HG02759 (cell line): ENCODE data around the gene C1GALT1.
"Not testable (repeated sequence)": the region's sequence is repeated elsewhere in the genome, so short reads cannot be mapped to it uniquely, and the experiment has no call there.

ENCODE experiments used
- ATAC-seq: cut with Tn5 transposase; IDR thresholded peaks from one replicate; pipeline ENCODE4 v1.9.1; 2021; ENCODE audit warnings: mild to moderate bottlenecking, moderate library complexity; ENCODE audit not compliant: unreplicated experiment

Gene C1GALT1

DNA sequence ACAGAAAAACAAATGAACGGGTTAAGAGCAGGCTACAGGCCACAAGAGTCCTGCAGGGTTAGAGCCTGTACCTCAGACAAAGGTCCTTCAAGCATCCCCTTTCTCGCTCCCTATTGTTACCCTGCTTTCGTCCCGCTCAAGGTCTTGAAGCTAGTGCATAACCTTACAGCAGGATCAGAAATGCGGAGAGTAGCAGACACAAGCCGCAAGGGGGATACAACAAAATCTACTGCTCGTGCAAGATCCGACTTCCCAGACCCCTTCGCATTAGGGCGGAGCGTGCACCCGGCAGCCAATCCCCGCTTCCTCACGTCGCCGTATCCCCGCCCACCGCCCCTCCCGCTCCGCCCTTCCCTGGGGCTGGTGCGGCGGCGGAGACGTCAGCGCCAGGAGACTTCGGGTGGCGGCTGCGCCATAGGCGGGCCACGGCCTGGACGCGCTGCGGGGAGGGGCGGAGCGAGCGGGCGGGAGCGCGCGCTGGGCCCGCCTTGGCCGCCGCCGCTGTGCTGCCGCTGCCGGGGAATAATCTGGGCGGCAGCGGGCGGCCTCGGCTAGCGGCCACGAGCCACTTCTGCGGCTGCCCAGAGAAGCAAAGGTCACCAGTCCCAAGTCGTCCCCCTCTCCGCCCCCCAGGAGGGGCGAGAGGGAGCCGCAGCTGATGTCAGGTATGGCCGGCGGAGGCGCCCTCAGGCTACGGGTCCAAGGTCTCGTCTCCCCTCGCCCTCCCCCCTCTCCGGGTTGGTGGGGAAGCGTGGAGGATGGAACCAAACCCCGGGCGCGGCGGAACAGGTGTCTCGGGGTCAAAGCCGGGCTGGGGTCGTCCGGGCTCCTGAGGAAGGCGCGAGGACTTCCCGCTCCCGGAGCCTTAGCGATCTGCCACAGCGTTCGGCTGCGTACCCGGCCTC, at the start of gene C1GALT1:
TSS of gene C1GALT1 (plus strand) at position 389 of the 905 bp plus-strand sequence. CDS start 51,776 bp downstream, outside the sequence.
- peak; percentile 86 for ATAC-seq

DNA sequence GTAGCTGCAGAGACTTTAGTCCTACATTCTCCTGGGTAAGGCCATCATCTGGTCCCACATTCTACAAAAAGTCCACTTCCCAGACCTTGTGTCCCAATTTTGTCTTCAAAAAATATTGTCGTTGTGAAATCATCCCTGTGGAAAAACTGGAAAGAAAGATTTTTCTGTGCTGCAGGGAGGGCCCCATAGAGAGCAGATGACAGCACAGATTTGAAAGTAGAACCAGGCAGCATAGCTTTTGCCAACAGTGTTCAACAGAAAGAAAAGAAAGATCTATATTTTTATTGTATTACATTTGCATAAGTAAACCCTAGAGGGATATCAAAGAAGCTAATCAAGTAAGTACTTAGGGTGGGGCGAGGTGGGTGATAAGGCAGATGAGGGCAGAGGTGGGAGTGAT, 48.3 kb upstream of the C1GALT1 start:
- ATAC-seq = no peak

DNA sequence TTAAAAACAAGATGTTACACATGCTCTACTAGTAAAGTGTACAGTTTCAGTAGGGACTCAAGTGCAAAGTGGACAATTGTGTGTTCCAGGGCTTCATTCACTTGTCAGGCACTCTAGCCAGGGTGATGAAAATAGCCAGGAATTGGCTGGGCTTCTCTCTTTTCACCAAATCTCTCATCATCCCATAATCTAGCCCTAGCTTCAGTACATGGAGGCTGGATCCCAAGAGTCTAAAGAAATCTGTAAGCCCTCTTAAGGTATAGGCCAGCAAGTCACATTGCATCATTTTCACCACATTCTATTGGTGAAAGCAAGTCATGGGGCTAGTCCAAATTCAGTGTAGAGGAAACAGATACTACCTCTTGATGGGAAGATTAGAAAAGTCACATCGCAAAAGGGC, 47.3 kb upstream of the C1GALT1 start:
- ATAC-seq = no peak

DNA sequence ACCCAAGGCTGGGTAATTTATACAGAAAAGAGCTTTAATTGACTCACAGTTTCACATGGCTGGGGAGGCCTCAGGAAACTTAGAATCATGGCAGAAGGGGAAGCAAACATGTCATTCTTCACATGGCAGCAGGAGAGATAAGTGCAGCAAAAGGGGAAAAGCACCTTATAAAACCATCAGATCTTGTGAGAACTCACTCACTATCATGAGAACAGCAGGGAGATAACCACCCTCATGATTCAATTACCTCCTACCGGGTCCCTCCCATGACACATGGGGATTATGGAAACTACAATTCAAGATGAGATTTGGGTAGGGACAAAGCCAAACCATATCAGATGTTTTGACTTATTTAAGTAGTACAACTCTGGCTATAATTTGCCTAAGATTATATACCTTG, 46.4 kb upstream of the C1GALT1 start:
- not testable (repeated sequence) for ATAC-seq

DNA sequence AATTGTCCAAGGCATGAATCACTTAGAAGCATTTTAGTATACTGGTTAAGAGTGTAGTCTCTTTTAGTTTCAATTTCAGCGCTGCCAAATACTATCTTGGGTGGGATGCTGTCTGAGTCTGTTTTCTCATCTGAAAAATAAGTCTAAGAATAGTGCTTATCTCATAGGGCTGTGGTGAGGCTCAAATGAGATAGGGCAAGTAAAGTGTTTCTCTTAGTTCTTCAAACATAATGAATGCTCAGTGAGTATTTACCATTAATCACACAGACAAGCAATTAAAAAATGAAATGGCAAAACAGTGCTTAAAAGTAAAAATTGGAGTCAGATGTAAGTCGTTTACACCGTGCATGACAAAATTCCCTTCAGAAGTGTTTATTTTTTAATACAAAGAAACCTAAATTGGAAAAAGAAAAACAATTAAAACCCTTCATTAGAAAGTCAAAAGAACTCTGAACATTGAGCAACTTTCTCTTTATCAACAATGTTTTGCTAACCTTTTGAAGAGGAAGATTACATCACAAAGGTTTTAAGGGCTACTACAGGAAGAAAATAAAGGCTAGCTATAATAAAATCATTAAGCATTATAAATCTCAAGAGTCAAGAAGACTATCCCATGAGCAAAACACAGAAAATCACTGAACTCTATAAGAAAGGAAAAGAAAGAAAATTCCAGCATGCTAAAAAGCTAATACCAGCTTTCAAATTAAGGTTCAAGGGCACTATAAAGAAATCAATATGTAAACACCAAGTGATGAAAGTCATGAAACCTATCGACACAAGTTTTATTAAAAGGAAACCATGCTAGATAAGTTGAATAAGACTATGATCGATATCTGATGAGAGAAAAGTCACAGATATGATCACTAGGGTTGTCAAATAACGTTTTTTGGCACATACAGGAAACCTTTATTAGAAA, 45.6 kb upstream of the C1GALT1 start:
- no peak for ATAC-seq

DNA sequence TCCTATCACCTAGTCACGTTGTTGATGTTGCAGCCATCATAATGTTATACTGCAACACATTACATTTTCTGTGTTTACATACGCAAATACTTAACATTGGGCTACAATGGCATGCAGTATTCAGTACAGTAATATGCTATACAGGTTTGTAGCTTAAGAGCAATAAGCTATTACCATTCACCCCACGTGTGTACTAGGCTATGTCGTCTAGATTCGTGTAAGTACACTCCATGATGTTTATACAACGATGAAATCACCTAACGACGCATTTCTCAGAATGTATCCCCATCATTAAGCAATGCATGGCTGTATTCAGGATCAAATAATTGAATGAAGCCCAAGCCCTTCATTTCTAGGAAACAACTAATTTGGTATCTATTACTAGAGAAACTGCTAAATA, 43.4 kb upstream of the C1GALT1 start:
- no peak for ATAC-seq

DNA sequence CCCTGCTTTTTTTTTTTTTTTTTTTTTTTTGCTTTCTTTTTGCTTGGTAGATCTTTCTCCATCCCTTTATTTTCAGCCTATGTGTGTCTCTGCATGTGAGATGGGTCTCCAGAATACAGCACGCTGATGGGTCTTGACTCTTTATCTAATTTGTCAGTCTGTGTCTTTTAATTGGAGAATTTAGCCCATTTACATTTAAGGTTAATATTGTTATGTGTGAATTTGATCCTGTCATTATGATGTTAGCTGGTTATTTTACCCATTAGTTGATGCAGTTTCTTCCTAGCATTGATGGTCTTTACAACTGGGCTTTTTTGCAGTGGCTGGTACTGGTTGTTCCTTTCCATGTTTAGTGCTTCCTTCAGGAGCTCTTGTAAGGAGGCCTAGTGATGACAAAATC, 38.9 kb upstream of the C1GALT1 start:
- ATAC-seq = not testable (repeated sequence)

DNA sequence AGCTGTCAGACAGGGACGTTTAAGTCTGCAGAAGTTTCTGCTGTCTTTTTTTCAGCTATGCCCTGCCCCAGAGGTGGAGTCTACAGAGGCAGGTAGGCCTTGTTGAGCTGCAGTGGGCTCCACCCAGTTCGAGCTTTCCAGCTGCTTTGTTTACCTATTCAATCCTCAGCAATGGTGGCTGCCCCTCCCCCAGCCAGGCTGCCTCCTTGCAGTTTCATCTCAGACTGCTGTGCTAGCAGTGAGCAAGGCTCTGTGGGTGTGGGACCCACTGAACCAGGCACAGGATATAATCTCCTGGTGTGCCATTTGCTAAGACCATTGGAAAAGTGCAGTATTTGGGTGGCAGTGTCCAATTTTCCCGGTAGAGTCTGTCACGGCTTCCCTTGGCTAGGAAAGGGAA, 37.2 kb upstream of the C1GALT1 start:
- ATAC-seq = not testable (repeated sequence)

DNA sequence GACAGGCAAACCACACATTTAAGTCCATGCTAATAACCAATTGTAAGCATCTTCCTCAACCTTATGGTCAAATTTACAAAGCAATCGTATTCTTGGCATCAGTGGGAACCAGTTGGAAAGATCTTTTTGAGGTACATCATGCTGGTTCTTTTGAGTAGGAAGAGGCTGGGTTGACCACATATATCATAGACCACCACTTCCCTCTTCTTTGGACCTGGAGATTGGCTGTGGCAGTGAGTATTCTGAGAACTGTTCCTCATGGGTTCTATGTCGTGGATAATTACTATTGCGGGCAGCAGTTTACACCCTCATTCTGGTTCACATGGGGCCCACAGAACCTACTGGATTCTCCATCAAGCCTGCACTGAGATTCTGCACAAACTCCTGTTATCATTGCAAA, 35.5 kb upstream of the C1GALT1 start:
- no peak for ATAC-seq

DNA sequence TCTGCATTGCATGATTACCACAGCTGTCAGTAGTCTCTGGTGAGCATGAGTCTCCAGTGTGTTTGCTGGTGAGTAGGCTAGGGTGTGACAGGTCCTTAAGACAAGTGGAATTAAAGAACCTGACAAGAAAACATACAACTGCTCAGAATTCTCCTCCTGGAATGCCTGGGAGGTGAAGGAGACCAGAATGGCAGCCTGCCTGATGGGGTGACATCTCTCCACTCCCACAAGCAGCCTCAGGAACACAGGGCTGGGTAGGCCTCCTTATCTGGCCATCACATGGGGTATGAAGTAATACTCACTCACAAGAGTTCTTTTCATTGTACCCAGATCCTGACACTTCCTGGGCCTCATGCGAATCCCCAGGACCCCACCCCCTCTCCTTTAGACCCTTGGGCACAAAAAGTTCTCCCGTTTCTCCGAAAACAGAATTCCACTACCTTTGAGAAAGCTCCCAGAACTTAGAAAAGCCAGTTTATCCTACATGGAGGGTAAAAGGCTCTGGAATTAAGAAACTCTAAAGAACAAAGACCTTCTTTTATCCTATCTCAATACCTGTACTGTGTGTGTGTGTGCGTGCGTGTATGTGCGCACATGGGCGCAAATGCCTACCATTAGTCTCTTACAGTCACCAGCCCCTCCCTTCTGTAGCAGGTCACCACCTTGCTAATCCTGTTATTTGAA, 33.4 kb upstream of the C1GALT1 start:
- no peak for ATAC-seq

DNA sequence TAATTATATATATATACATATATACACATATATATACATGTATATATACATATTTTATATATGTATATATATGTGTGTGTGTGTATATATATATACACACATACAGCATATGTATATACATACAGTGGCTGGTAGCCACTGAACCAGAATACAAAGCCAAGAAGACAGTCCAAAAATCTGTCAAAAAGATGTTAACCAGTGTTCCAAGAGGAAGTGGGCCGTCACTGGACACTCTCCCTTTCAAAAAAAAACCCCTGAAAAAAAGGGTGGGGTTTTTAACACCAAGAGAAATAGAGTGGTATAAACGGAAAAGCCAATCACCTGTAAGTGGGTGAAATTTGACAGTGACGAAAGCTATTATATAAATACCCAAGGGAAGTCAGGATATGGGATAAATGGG, 31.1 kb upstream of the C1GALT1 start:
- ATAC-seq = no peak

DNA sequence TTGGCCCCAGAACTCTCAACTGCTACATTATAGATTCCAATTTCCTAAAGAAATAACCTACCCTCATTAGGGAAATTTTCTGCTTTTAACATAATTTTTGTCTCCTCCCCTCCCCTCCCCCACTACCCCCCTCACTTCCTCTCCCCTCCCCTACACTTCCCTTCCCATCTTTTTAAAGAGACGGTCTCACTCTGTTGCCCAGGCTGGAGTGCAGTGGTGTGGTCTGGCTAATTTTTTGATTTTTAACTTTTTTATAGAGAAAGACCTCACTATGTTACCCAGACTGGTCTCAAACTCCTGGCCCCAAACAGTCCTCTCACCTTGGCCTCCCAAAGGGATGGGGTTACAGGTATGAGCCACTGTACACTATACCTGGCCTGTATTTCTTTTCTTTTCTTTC, 30.5 kb upstream of the C1GALT1 start:
- no peak for ATAC-seq

DNA sequence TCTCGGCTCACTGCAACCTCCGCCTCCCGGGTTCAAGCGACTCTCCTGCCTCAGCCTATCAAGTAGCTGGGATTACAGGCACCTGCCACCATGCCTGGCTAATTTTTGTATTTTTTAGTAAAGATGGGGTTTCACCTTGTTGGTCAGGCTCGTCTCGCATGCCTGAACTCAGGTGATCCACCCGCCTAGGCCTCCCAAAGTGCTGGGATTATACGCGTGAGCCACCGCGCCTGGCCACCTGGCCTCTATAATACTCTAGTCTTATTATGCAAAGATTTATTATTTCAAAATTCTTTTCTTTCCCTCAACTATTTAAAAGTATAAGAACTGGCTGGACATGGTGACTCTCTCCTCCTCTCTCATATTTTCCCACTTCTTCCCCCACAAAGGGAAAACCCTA, 30.0 kb upstream of the C1GALT1 start:
- ATAC-seq = no peak

DNA sequence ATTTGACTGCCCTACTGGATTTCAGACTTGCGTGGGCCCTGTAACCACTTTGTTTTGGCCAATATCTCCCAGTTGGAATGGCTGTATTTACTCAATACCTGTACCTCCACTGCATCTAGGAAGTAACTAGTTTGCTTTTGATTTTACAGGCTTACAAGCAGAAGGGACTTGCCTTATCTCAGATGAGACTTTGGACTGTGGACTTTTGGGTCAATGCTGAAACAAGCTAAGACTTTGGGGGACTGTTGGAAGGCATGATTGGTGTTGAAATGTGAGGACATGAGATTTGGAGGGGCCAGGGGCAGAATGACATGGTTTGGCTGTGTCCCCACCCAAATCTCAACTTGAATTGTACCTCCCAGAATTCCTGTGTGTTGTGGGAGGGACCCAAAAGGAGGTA, 28.0 kb upstream of the C1GALT1 start:
- ATAC-seq = not testable (repeated sequence)

DNA sequence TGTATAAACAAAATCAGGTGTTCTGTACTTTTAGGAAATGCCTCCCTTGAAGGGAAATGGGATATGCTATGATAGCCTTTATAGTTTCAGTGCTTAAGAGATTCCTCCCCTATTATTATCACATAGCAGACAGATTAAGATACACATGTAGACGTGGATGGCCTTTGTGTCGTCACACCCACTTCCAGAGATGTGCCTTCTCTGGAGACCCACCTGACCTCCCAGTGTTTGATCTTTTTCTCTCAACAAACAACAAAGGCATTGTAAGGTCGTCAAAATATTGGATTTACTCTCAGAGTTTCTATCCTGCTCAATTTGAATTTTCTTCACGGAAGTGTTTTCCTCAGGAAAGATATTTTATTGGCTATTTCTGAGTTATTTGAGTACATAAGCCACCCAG, 25.7 kb upstream of the C1GALT1 start:
- ATAC-seq = no peak

DNA sequence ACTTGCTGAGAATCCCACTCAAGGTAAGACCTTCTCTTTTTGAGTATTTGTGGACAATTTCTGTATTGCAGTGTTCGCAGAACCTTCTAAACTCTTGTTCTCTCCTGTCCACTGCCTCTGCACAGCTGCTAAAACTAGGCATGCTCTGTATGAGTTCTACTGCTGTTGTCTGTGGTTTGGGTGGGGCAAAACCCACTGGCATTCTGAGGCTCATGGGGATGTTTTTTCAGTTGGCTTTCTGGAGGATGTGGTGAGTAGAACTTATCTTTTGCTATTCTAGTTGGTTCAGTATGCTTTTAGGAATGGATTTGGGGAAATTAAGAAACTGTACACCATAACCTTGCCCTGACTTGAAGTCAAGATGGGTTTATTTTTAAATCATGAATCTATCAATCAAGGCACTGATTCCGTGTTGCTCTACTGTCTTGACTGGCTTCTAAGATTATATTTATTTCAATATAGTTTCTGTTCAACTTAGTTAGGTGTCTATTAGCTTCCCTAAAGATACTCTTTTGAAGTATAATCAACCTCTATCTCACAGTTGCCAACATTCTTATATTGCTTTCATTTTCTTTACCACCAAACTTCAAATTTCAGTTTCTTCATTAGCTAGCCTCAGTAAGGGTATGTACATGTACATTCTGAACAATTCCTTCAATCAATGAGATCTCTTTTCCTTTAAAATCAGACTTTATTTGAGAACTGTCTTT, 25.0 kb upstream of the C1GALT1 start:
- peak; percentile 80 for ATAC-seq

DNA sequence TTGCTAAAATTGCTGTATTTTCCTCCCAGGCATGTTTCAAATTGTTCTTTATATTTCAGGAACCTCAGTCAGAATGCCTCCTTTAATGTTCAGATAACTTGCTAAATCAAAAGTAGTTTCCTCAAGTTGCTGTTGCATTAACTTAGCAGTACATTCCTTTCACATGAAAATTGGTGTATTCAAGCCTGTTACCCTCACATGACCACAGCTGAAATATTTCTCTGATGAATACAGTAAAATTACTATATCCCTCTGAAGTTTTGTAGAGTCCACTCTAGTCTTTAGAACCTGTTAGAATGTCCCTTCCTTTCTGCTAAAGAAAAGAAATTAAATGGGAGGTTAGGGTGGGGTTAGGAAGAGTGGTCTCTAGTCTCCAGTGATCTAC, 24.5 kb upstream of the C1GALT1 start:
- peak; percentile 17 for ATAC-seq

DNA sequence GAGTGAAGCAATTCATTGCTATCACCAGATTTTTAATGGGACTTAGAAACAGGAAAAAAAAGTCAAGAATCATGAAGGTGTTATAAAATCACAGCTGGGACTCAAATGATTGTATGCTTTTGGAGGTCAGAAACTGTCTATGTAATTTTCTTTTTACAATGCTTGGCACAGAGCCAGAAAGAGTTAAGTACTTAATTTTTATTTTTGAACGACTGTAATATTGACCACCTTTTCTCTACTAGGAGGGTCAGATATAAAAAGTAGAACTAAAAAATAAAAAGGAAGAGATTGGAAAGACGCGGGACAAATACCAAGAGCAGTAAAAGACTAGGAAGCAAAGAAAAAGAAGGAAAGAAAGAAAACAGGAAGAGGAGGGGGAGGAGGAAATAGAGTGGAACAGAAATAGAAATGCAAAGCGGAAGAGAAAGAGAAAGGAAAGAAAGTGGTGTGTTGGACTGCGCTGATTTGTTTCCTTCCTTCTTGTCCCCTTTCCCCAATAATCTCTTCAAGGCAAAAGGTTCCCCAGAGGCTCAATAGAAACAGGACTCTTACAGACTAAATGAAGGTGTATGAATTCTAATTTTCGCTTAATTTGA, 23.2 kb upstream of the C1GALT1 start:
- no peak for ATAC-seq

DNA sequence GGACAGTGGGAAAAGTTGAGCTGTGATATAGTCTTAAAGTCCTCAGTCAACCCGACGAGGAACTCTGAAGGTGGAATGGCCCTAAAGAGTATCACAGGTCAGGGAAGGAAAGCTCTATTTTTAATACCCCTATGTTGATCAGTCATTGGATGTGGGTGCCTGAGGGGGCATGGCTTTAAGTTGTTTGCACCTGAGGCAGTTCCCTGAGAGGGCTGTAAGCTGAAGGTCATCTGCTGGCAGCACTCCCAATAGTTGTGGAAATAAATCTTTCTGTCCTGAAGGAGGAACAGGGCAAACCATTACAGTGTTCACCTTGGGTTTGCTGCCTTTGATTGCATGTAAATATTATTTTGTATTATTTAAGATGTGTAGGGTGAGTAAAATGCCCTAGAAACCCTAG, 17.8 kb upstream of the C1GALT1 start:
- no peak for ATAC-seq

DNA sequence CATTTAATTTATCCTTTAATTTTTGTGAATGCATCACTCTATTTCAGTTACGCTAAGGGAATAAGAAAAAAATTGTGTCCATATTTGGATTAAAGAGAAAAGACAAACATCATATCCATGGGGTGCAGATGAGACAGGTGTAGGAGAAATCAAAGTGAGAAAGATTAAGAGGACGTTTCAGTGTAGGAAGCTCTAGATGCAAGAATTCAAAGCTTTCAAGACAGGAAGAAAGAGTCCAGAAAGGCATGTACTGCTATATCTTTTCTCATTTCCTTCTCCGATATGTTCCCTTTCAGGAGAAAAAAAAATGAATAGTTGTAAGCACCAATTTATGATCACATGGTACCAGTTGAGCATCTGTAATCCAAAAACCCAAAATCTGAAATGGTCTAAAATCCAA, 17.0 kb upstream of the C1GALT1 start:
- no peak for ATAC-seq
